ENCODE results near the gene MYH14.

Gene MYH14

GRCh38 chr19:50257141-50257540, 53.7 kb downstream of the MYH14 start:
- ChIA-PET POLR2A (no interaction called here), CTCF (no interaction called here)
- 96% methylated on average over 6 of the region's 10 CpGs for WGBS (ENCODE audit: insufficient coverage)
- DNase-seq: no peak
- H3K4me3 ChIP-seq (ENCODE audit: control insufficient read depth in 1 of 7, extremely low read depth in 1 of 7, insufficient read depth in 4 of 7, low read depth in 2 of 7, low read length in 6 of 7): no peak overlapping the region
- no peaks in the 10 kb centered on the region for H3K27me3 ChIP-seq (replicated peaks in 2 of 5; ENCODE audit: control insufficient read depth in 4 of 5, insufficient read depth in 5 of 5, low read length in 4 of 5)
- H3K4me1 ChIP-seq (ENCODE audit: control extremely low read depth in 1 of 4, control insufficient read depth in 4 of 4, insufficient read depth in 4 of 4, low read length in 3 of 4): no peaks in the 10 kb centered on the region
- H3K9me3 ChIP-seq (ENCODE audit: control extremely low read depth in 1 of 5, control insufficient read depth in 4 of 5, insufficient read depth in 2 of 5, low read depth in 1 of 5, low read length in 4 of 5): peaks cover 0 to 16% (median 13%) of the 10 kb centered on the region in 5 experiments
- H3K36me3 ChIP-seq (ENCODE audit: control insufficient read depth in 4 of 4, insufficient read depth in 4 of 4, low read length in 3 of 4): no peaks in the 10 kb centered on the region
- no peak overlapping the region for H3K27ac ChIP-seq (ENCODE audit: insufficient read depth in 1 of 2, low read depth in 1 of 2, low read length in 2 of 2, poor library complexity in 1 of 2, severe bottlenecking in 2 of 2)

GRCh38 chr19:50258918-50259372, 55.5 kb downstream of the MYH14 start:
- ChIA-PET CTCF (no interaction called here), POLR2A (no interaction called here)
- DNase-seq: no peak
- H3K4me3 ChIP-seq (ENCODE audit: control insufficient read depth in 1 of 7, extremely low read depth in 1 of 7, insufficient read depth in 4 of 7, low read depth in 2 of 7, low read length in 6 of 7): no peak overlapping the region
- H3K27me3 ChIP-seq (replicated peaks in 2 of 5; ENCODE audit: control insufficient read depth in 4 of 5, insufficient read depth in 5 of 5, low read length in 4 of 5): no peaks in the 10 kb centered on the region
- no peaks in the 10 kb centered on the region for H3K36me3 ChIP-seq (ENCODE audit: control insufficient read depth in 4 of 4, insufficient read depth in 4 of 4, low read length in 3 of 4)
- H3K27ac ChIP-seq (ENCODE audit: insufficient read depth in 1 of 2, low read depth in 1 of 2, low read length in 2 of 2, poor library complexity in 1 of 2, severe bottlenecking in 2 of 2): no peak overlapping the region
- no peaks in the 10 kb centered on the region for H3K4me1 ChIP-seq (ENCODE audit: control extremely low read depth in 1 of 4, control insufficient read depth in 4 of 4, insufficient read depth in 4 of 4, low read length in 3 of 4)
- WGBS (ENCODE audit: insufficient coverage): 31% methylated on average over 19 of the region's 25 CpGs
- H3K9me3 ChIP-seq (ENCODE audit: control extremely low read depth in 1 of 5, control insufficient read depth in 4 of 5, insufficient read depth in 2 of 5, low read depth in 1 of 5, low read length in 4 of 5): peaks cover 0 to 11% (median 0%) of the 10 kb centered on the region in 5 experiments

- no peaks in the 10 kb centered on the region for H3K4me1 ChIP-seq (ENCODE audit: control extremely low read depth in 1 of 4, control insufficient read depth in 4 of 4, insufficient read depth in 4 of 4, low read length in 3 of 4)
- POLR2A ChIA-PET: no interaction called here
- no peak overlapping the region for H3K27ac ChIP-seq (ENCODE audit: insufficient read depth in 1 of 2, low read depth in 1 of 2, low read length in 2 of 2, poor library complexity in 1 of 2, severe bottlenecking in 2 of 2)
- CTCF ChIA-PET: no interaction called here
- no peak for DNase-seq
- H3K4me3 ChIP-seq (ENCODE audit: control insufficient read depth in 1 of 7, extremely low read depth in 1 of 7, insufficient read depth in 4 of 7, low read depth in 2 of 7, low read length in 6 of 7): no peak overlapping the region
- H3K27me3 ChIP-seq (replicated peaks in 2 of 5; ENCODE audit: control insufficient read depth in 4 of 5, insufficient read depth in 5 of 5, low read length in 4 of 5): peaks cover 0 to 4% (median under 1%) of the 10 kb centered on the region in 5 experiments
- no peaks in the 10 kb centered on the region for H3K36me3 ChIP-seq (ENCODE audit: control insufficient read depth in 4 of 4, insufficient read depth in 4 of 4, low read length in 3 of 4)
- H3K9me3 ChIP-seq (ENCODE audit: control extremely low read depth in 1 of 5, control insufficient read depth in 4 of 5, insufficient read depth in 2 of 5, low read depth in 1 of 5, low read length in 4 of 5): peaks cover 0 to 7% (median 0%) of the 10 kb centered on the region in 5 experiments
- 94% methylated on average over 12 of the region's 16 CpGs for WGBS (ENCODE audit: insufficient coverage)
These were observed 58.1 kb downstream of the MYH14 start for GRCh38 chr19:50261446-50261970.

GRCh38 chr19:50263176-50263575, 59.8 kb downstream of the MYH14 start:
- H3K36me3 ChIP-seq (ENCODE audit: control insufficient read depth in 4 of 4, insufficient read depth in 4 of 4, low read length in 3 of 4): no peaks in the 10 kb centered on the region

GRCh38 chr19:50264483-50265186, 61.2 kb downstream of the MYH14 start:
- Histone ChIP-seq H3K9me3 (ENCODE audit: control extremely low read depth in 1 of 5, control insufficient read depth in 4 of 5, insufficient read depth in 2 of 5, low read depth in 1 of 5, low read length in 4 of 5) (peaks cover 0 to 5% (median 0%) of the 10 kb centered on the region in 5 experiments), H3K4me1 (ENCODE audit: control extremely low read depth in 1 of 4, control insufficient read depth in 4 of 4, insufficient read depth in 4 of 4, low read length in 3 of 4) (no peaks in the 10 kb centered on the region), H3K27ac (ENCODE audit: insufficient read depth in 1 of 2, low read depth in 1 of 2, low read length in 2 of 2, poor library complexity in 1 of 2, severe bottlenecking in 2 of 2) (no peak overlapping the region), H3K36me3 (ENCODE audit: control insufficient read depth in 4 of 4, insufficient read depth in 4 of 4, low read length in 3 of 4) (no peaks in the 10 kb centered on the region), H3K27me3 (replicated peaks in 2 of 5; ENCODE audit: control insufficient read depth in 4 of 5, insufficient read depth in 5 of 5, low read length in 4 of 5) (peaks cover 0 to 17% (median 2%) of the 10 kb centered on the region in 5 experiments), H3K4me3 (ENCODE audit: control insufficient read depth in 1 of 7, extremely low read depth in 1 of 7, insufficient read depth in 4 of 7, low read depth in 2 of 7, low read length in 6 of 7) (no peak overlapping the region)
- ChIA-PET POLR2A (no interaction called here), CTCF (interaction anchor here (0.6 kb wide), 1 partner anchor 80 kb away, joined by 3 read pairs; no protein-coding TSS in a partner anchor)
- DNase-seq: no peak
- 95% methylated on average over 8 of the region's 8 CpGs for WGBS (ENCODE audit: insufficient coverage)

More at GRCh38 chr19:50263176-50263575, 59.8 kb downstream of the MYH14 start:
- CTCF ChIA-PET: no interaction called here
- Histone ChIP-seq H3K27ac (ENCODE audit: insufficient read depth in 1 of 2, low read depth in 1 of 2, low read length in 2 of 2, poor library complexity in 1 of 2, severe bottlenecking in 2 of 2) (no peak overlapping the region), H3K27me3 (replicated peaks in 2 of 5; ENCODE audit: control insufficient read depth in 4 of 5, insufficient read depth in 5 of 5, low read length in 4 of 5) (peaks cover 0 to 10% (median 2%) of the 10 kb centered on the region in 5 experiments), H3K4me1 (ENCODE audit: control extremely low read depth in 1 of 4, control insufficient read depth in 4 of 4, insufficient read depth in 4 of 4, low read length in 3 of 4) (no peaks in the 10 kb centered on the region), H3K9me3 (ENCODE audit: control extremely low read depth in 1 of 5, control insufficient read depth in 4 of 5, insufficient read depth in 2 of 5, low read depth in 1 of 5, low read length in 4 of 5) (no peaks in the 10 kb centered on the region), H3K4me3 (ENCODE audit: control insufficient read depth in 1 of 7, extremely low read depth in 1 of 7, insufficient read depth in 4 of 7, low read depth in 2 of 7, low read length in 6 of 7) (no peak overlapping the region)
- DNase-seq: no peak
- WGBS (ENCODE audit: insufficient coverage): 100% methylated on average over 2 of the region's 8 CpGs
- POLR2A ChIA-PET: no interaction called here

GRCh38 chr19:50266041-50266440, 62.6 kb downstream of the MYH14 start:
- ChIA-PET CTCF (no interaction called here), POLR2A (no interaction called here)
- 90% methylated on average over 3 of the region's 8 CpGs for WGBS (ENCODE audit: insufficient coverage)
- Histone ChIP-seq H3K27ac (ENCODE audit: insufficient read depth in 1 of 2, low read depth in 1 of 2, low read length in 2 of 2, poor library complexity in 1 of 2, severe bottlenecking in 2 of 2) (no peak overlapping the region), H3K9me3 (ENCODE audit: control extremely low read depth in 1 of 5, control insufficient read depth in 4 of 5, insufficient read depth in 2 of 5, low read depth in 1 of 5, low read length in 4 of 5) (peaks cover 0 to 5% (median 0%) of the 10 kb centered on the region in 5 experiments), H3K36me3 (ENCODE audit: control insufficient read depth in 4 of 4, insufficient read depth in 4 of 4, low read length in 3 of 4) (no peaks in the 10 kb centered on the region), H3K4me1 (ENCODE audit: control extremely low read depth in 1 of 4, control insufficient read depth in 4 of 4, insufficient read depth in 4 of 4, low read length in 3 of 4) (no peaks in the 10 kb centered on the region), H3K27me3 (replicated peaks in 2 of 5; ENCODE audit: control insufficient read depth in 4 of 5, insufficient read depth in 5 of 5, low read length in 4 of 5) (peaks cover 0 to 17% (median 2%) of the 10 kb centered on the region in 5 experiments), H3K4me3 (ENCODE audit: control insufficient read depth in 1 of 7, extremely low read depth in 1 of 7, insufficient read depth in 4 of 7, low read depth in 2 of 7, low read length in 6 of 7) (no peak overlapping the region)
- no peak for DNase-seq

- no peaks in the 10 kb centered on the region for H3K4me1 ChIP-seq (ENCODE audit: control extremely low read depth in 1 of 4, control insufficient read depth in 4 of 4, insufficient read depth in 4 of 4, low read length in 3 of 4)
- CTCF ChIA-PET: no interaction called here
- no peak overlapping the region for H3K4me3 ChIP-seq (ENCODE audit: control insufficient read depth in 1 of 7, extremely low read depth in 1 of 7, insufficient read depth in 4 of 7, low read depth in 2 of 7, low read length in 6 of 7)
- WGBS (ENCODE audit: insufficient coverage): 19% methylated on average over 14 of the region's 20 CpGs
- peaks cover 0 to 17% (median 2%) of the 10 kb centered on the region in 5 experiments for H3K27me3 ChIP-seq (replicated peaks in 2 of 5; ENCODE audit: control insufficient read depth in 4 of 5, insufficient read depth in 5 of 5, low read length in 4 of 5)
- peaks cover 0 to 5% (median 0%) of the 10 kb centered on the region in 5 experiments for H3K9me3 ChIP-seq (ENCODE audit: control extremely low read depth in 1 of 5, control insufficient read depth in 4 of 5, insufficient read depth in 2 of 5, low read depth in 1 of 5, low read length in 4 of 5)
- no peaks in the 10 kb centered on the region for H3K36me3 ChIP-seq (ENCODE audit: control insufficient read depth in 4 of 4, insufficient read depth in 4 of 4, low read length in 3 of 4)
- DNase-seq: no peak
- H3K27ac ChIP-seq (ENCODE audit: insufficient read depth in 1 of 2, low read depth in 1 of 2, low read length in 2 of 2, poor library complexity in 1 of 2, severe bottlenecking in 2 of 2): no peak overlapping the region
- POLR2A ChIA-PET: no interaction called here
These were observed 63.5 kb downstream of the MYH14 start for GRCh38 chr19:50266896-50267295.
